A673 (cell line): ENCODE results near the gene ATP6V1F.

Experiments used
- EZH2 ChIP-seq: fragments of 200-600 bp; sonication (generic); IDR thresholded peaks from 2 replicates; pipeline ENCODE4 v1.6.1; 2017; ENCODE audit warnings: borderline replicate concordance, low read depth, mild to moderate bottlenecking, mixed read lengths, antibody characterized with exemption, low read length; ENCODE audit not compliant: poor library complexity, severe bottlenecking
- TF ChIP-seq, protein P1 (sequence below): fragments of 300-800, 200-600 bp; sonication (generic); conservative IDR thresholded peaks from 2 replicates; pipeline ENCODE4 v1.5.1; 2017; ENCODE audit warnings: low read depth, mild to moderate bottlenecking, antibody characterized with exemption, low read length, moderate library complexity, mixed read lengths

DNA sequence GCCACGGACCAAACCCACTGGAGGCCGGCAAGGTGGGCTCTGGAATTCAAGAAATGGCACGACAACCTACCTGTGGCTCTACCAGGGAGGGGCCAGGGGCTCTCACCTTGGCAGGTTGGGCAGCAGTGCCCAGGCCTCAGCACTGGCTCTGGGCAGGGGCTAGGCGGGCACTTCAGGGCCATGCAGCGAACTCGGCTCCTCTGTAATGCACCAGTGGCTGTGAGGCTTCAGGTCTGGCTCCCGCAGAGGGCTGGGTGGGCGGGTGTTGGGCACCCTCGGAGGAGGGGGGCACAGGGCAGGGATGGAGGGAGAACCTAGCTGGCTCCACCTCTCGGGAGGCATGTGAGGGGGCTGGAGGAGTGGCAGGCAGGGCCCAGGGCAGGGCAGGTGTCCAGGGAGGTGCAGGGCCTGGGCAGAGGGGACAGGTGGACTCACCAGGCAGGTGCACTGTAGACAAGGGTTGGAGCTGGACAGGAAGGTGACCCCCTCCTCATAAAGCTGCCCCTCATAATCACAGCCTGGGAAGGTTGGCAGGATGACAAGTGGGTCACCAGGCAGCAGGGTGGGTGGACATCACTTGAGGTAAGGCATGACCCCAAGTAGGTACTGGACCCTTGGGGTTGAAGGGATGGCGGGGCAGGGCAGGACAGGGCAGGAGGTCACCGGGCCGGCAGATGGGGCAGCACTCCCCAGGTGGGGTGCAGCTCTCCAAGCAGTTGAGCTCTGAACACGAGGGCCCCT lies 41.1 kb downstream of the ATP6V1F start:
- TF ChIP-seq, protein P1, sequence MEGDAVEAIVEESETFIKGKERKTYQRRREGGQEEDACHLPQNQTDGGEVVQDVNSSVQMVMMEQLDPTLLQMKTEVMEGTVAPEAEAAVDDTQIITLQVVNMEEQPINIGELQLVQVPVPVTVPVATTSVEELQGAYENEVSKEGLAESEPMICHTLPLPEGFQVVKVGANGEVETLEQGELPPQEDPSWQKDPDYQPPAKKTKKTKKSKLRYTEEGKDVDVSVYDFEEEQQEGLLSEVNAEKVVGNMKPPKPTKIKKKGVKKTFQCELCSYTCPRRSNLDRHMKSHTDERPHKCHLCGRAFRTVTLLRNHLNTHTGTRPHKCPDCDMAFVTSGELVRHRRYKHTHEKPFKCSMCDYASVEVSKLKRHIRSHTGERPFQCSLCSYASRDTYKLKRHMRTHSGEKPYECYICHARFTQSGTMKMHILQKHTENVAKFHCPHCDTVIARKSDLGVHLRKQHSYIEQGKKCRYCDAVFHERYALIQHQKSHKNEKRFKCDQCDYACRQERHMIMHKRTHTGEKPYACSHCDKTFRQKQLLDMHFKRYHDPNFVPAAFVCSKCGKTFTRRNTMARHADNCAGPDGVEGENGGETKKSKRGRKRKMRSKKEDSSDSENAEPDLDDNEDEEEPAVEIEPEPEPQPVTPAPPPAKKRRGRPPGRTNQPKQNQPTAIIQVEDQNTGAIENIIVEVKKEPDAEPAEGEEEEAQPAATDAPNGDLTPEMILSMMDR = no peak
- no peak for TF ChIP-seq EZH2
